ENCODE measurements around the gene XKR3.
"Not testable (repeated sequence)": the region's sequence is repeated elsewhere in the genome, so short reads cannot be mapped to it uniquely, and the experiment has no call there.

Gene XKR3

DNA sequence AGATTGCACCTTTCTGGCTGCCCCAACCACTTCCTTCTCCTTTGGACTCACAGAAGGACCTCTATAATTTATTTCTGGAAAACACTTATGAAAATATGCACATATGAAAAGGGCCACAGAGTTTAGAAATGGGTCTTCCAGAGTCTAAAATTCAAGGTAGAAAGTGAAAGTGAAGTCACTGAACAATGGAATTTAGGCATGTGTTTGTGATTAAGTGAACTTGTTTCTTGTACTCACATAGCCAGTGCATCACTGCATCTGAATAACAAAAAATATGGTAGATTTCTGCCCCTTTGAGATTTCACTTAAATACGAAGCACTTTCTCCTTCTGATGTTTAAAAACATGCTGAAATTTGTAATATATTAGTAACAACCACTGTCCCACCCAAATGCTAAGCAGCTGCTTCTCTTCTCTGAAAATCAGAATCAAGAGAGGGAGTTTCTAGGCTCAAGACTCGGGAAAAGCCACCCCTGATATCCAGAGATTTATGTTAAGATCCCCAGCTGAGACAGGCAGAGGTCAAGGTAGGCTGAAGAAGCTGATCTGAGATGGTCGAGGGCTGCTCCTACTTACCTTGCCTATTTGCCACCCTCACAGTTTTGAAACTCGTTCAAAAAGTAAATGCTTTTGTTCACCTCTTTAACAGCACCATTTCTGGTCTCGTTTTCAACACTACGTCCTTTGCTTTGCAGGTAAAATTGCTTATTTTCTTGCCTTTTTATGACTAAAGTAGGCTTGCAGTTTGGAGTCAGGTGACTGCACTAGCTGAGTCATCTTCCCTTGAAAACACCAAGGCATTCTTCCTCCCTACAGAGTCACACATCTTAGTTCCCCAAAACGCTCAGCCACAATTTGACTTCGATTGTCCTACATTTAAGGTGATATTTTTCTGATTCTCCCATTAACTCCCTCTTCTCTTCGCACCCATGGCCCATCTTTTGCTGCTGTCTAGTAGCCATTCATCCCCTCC, at the start of gene XKR3:
TSS of gene XKR3 (minus strand) at position 696 of the 972 bp plus-strand sequence. CDS start 17,338 bp downstream, outside the sequence.
- no peak for DNase-seq (ENCODE audit: low read depth)

DNA sequence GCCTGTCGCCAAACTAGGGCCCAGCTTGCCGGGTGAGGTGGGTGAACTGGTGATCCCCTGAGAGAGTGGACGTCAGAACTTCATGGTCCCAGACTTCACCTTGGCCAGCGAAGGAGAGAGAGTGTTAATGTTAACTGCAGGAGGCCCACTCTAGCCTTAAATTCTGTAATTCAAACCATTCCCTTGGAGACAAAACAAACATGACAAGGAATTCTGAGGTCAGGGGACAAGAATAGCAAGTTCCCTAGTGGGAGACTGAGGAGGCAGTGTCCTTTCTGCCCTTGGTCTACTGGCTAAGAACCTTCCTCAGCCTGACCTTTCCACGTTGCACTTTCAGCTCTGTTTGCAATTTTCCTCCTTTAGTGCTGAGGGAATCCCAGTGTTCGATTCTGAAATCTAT, 44.4 kb upstream of the XKR3 start:
- not testable (repeated sequence) for DNase-seq (ENCODE audit: low read depth)

- DNase-seq (ENCODE audit: low read depth) = no peak
These were observed 41.0 kb upstream of the XKR3 start for GRCh38 chr22:16866167-16866566.

DNA sequence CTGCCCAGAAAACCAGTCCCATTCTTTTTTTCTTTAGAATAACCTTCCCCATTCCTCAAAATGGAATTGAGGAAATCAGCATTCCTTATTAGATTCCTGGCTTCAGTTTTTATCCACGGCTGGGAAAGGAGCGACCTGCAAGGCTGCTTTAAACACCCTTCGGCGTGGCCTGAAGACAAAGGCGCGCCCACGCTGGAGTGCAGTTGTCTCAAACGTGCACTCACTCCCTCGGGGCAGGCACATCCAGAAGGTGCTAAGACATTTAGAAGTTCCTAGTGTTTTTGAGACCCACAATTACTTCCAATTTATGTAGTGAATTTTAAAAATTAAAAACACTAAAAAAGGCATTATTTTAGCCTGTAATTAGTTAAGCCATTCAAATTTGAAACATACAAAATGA, 31.6 kb upstream of the XKR3 start:
- DNase-seq (ENCODE audit: low read depth) = not testable (repeated sequence)

DNA sequence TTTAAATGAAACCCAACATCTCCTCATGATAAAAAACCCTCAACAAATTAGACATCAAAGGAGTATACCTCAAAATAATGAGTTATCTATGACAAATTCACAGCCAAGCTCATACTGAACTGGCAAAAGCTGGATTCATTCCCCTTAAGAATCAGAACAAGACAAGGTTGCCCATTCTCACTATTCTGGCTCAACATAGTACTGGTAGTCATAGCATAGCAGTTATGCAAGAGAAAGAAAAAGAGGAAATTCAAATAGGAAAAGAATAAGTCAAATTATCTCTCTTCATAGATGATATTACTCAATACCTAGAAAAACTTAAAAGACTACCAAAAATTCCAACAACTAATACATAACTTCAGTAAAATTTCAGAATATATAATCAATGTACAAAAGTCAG, 29.4 kb upstream of the XKR3 start:
- DNase-seq (ENCODE audit: low read depth) = no peak

DNA sequence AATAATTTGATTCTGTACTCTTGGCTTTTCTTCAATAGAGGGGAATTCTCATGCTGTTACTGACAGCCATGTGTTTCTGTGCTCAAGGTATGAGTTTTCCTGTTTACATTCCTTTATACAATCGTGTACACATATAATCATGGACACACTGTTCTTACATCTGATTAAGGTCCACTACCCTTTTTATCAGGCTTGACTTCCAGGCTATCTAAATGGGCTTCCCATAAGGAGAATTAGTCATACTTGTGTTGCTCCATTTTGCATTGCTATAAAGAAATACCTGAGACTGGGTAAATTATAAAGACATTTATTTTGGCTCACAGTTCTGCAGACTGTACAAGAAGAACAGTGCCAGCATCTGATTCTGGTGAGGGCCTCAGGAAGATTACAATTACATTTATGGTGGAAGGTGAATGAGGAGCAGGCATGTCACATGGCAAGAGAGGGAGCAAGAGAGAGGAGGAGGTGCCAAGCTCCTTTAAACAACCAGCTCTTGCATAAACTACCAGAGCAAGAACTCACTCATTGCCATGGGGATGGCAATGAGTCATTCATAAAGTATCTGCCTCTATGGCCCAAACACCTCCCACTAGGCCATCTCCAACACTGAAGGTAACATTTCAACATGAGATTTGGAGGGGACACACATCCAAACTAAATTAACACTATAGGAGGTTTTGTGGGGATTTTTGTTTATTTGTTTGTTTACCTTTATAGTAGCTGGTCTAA, 26.2 kb upstream of the XKR3 start:
- DNase-seq (ENCODE audit: low read depth) = not testable (repeated sequence)

DNA sequence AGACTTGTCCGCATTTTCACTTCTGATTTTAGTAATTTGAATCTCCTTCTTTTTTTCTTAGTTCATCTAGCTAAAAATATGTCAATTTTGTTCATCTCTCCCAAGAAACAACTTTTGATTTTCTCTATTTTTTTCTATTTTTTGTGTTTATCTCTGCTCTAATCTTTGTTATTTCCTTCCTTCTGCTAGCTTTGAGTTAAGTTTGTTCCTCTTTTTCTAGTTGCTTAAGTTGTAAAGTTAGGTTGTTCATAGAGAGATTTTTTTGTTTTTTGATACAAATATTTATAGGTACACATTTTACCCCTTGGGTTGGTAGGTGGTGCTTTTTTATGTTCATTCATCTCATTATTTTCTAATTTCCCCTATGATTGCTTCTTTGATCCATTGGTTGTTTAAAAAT, 22.1 kb upstream of the XKR3 start:
- DNase-seq (ENCODE audit: low read depth) = no peak

DNA sequence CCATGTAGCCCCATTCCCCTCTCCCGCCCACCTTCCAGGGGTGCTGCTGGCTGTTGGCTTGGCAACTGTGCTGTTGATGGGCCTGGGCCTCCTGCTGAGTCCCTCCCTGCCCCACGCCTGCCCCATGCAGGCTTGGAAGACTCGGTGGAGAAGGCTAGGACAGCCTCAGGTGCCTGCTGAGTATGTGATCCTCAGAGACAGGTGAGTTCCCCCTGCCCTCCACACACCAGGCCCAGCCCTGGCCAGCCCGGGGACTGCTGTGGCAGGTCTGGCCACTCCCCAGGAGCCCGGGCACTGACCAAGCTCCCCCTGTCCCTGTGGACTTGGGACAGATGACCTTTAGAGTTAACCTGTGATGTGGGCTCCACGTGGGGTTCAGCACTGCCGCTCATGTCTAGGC, 20.7 kb upstream of the XKR3 start:
- DNase-seq (ENCODE audit: low read depth) = no peak

DNA sequence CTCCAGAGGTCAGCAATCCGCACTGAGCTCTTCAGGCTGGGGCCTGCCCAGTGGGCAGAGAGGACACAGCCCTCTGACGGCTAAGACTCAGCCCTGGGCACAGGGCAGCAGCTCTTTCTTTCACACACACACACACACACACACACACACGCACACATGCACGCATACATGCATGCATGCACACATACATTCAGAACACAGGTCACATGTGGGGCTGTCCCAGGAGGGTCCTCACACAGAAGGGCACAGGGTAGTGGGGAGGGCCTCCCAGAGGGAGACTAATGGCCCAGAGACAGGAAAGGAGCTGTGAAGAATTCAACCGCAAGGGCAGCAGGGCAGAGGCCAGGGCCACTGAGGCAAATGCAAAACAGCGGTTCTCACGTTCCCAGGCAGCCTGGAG, 20.3 kb upstream of the XKR3 start:
- no peak for DNase-seq (ENCODE audit: low read depth)

GRCh38 chr22:16844529-16844928, 19.3 kb upstream of the XKR3 start:
- DNase-seq (ENCODE audit: low read depth) = no peak

DNA sequence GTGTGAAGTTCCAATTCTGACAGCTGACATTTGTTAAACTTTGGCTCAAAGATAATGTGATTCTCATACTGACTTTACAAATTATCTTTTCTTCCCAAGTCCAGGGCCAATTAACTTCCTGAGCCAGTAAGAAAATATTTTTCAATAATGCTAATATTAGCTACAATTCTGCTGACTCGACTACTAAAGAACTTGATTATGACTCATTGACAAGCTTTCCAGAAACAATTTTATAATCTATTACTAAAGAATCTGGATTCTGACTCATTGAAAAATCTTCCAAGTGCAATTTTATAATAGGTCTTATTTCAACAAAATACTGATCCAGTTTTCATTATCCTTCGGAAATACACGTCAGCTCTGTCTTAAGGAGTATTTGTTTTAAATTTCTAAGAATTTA, 12.9 kb upstream of the XKR3 start:
- no peak for DNase-seq (ENCODE audit: low read depth)

- DNase-seq (ENCODE audit: low read depth) = no peak
These were observed 9.8 kb upstream of the XKR3 start for GRCh38 chr22:16834971-16835370.

- no peak for DNase-seq (ENCODE audit: low read depth)
These were observed 6.0 kb upstream of the XKR3 start for GRCh38 chr22:16831257-16831656.

- DNase-seq (ENCODE audit: low read depth) = no peak
These were observed 4.8 kb upstream of the XKR3 start for GRCh38 chr22:16829985-16830384.

GRCh38 chr22:16828876-16829275, 3.7 kb upstream of the XKR3 start:
- no peak for DNase-seq (ENCODE audit: low read depth)

DNA sequence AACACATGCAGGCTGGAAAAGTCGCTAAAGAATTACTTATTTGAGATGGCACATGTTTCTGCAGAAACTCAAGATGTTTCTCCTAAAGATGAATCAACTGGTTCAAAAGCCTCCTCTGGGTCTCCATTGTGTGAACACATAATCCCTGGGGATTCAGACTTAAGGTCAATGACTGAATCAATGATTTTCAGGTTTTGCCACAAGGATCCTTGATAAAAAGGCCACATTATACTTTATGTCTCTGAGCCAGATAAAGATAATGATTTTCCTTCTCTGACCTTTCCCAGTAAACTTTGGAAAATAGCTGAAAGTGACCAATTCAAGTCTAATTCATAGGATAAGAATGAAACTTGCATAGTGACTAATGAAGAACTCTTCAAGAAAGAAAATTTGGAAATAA, 2.3 kb upstream of the XKR3 start:
- DNase-seq (ENCODE audit: low read depth) = no peak

- DNase-seq (ENCODE audit: low read depth) = no peak
These were observed 6.0 kb downstream of the XKR3 start for GRCh38 chr22:16819249-16819648.

- DNase-seq (ENCODE audit: low read depth) = no peak
These were observed 6.7 kb downstream of the XKR3 start for GRCh38 chr22:16818538-16818937.

DNA sequence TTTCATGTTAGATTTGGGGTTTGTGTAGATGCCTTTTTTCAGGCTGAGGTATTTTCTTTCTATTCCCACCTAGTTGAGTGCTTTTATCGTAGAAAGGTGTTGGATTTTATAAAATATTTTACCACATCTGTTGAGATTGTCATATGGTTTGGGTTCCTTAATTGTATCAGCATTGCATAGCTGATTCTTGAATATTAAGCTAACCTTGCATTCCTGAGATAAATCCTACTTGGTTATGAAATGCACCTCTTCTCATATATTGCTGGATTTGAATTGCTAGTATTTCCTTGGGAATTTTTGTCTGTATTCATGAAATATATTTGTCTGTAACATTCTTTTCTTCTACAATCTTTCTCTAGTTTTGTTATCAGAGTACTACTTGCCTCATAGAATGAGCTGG, 10.1 kb downstream of the XKR3 start:
- DNase-seq (ENCODE audit: low read depth) = no peak

- DNase-seq (ENCODE audit: low read depth) = no peak
These were observed 14.9 kb downstream of the XKR3 start for GRCh38 chr22:16810188-16810802.

- no peak for DNase-seq (ENCODE audit: low read depth)
These were observed 16.5 kb downstream of the XKR3 start for GRCh38 chr22:16808744-16809143.

DNA sequence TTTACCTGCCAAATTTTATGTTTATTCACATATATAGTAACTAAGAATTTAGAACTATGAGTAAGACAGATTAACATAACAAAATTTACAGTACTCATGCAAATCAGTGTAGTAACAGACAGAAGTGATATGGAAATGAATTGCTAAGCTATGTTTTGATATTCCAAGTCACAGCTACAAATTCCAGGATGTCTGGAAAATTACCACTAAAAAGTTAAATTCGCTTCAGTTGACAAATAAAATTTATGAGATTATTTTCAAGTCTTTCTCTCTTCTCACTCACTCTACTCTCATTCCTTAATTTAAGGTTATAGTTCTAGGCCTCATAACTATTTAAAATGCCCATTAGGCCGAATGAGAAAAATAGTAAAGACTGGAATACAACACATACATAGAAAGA, 18.1 kb downstream of the XKR3 start:
- DNase-seq (ENCODE audit: low read depth) = no peak

- DNase-seq (ENCODE audit: low read depth) = no peak
These were observed 18.8 kb downstream of the XKR3 start for GRCh38 chr22:16806401-16806800.

All from GM04503 (cell line).